ENCODE results near the gene FOXN3. TPM values are rescaled to one million over a fixed set of nuclear protein-coding genes. Genes with fewer than 3 reads are reported as not detected.
"Not testable (repeated sequence)": the region's sequence is repeated elsewhere in the genome, so short reads cannot be mapped to it uniquely, and the experiment has no call there.

The FOXN3 gene
- total RNA-seq, 1 donor: 84.0 TPM

GRCh38 chr14:89182326-89182725, 234.7 kb downstream of the FOXN3 start:
- no peak for DNase-seq (ENCODE audit: low read depth in 2 of 3, low spot score in 2 of 3)

GRCh38 chr14:89180546-89180945, 236.5 kb downstream of the FOXN3 start:
- no peak for DNase-seq (ENCODE audit: low read depth in 2 of 3, low spot score in 2 of 3)

- no peak for DNase-seq (ENCODE audit: low read depth in 2 of 3, low spot score in 2 of 3)
Measured at GRCh38 chr14:89179891-89180404, 237.1 kb downstream of the FOXN3 start.

GRCh38 chr14:89178800-89179535, 238.1 kb downstream of the FOXN3 start:
- no peak for DNase-seq (ENCODE audit: low read depth in 2 of 3, low spot score in 2 of 3)

GRCh38 chr14:89178376-89178775, 238.7 kb downstream of the FOXN3 start:
- no peak for DNase-seq (ENCODE audit: low read depth in 2 of 3, low spot score in 2 of 3)

GRCh38 chr14:89175881-89176799, 240.9 kb downstream of the FOXN3 start:
- DNase-seq (ENCODE audit: low read depth in 2 of 3, low spot score in 2 of 3): no peak

- DNase-seq (ENCODE audit: low read depth in 2 of 3, low spot score in 2 of 3): no peak
Measured at GRCh38 chr14:89171628-89172027, 245.4 kb downstream of the FOXN3 start.

- no peak for DNase-seq (ENCODE audit: low read depth in 2 of 3, low spot score in 2 of 3)
Measured at GRCh38 chr14:89171168-89171567, 245.9 kb downstream of the FOXN3 start.

GRCh38 chr14:89167705-89168104, 249.3 kb downstream of the FOXN3 start:
- DNase-seq (ENCODE audit: low read depth in 2 of 3, low spot score in 2 of 3): peak in 1 of 3 donors; percentile 18

- DNase-seq (ENCODE audit: low read depth in 2 of 3, low spot score in 2 of 3): no peak
Measured at GRCh38 chr14:89166633-89167032, 250.4 kb downstream of the FOXN3 start.

- DNase-seq (ENCODE audit: low read depth in 2 of 3, low spot score in 2 of 3): peak in 2 of 3 donors; percentile 97 to 100
Measured at GRCh38 chr14:89165189-89166181, 251.5 kb downstream of the FOXN3 start.

GRCh38 chr14:89164168-89165073, 252.6 kb downstream of the FOXN3 start:
- peak in 2 of 3 donors; percentile 51 to 73 for DNase-seq (ENCODE audit: low read depth in 2 of 3, low spot score in 2 of 3)

GRCh38 chr14:89163031-89163636, 253.9 kb downstream of the FOXN3 start:
- DNase-seq (ENCODE audit: low read depth in 2 of 3, low spot score in 2 of 3): no peak

- no peak for DNase-seq (ENCODE audit: low read depth in 2 of 3, low spot score in 2 of 3)
Measured at GRCh38 chr14:89162586-89162985, 254.4 kb downstream of the FOXN3 start.

GRCh38 chr14:89160437-89160836, 256.6 kb downstream of the FOXN3 start:
- no peak for DNase-seq (ENCODE audit: low read depth in 2 of 3, low spot score in 2 of 3)

GRCh38 chr14:89158701-89159100, 258.3 kb downstream of the FOXN3 start:
- DNase-seq (ENCODE audit: low read depth in 2 of 3, low spot score in 2 of 3): no peak

- not testable (repeated sequence) for DNase-seq (ENCODE audit: low read depth in 2 of 3, low spot score in 2 of 3)
Measured at GRCh38 chr14:89158104-89158503, 258.9 kb downstream of the FOXN3 start.

GRCh38 chr14:89155491-89155890, 261.5 kb downstream of the FOXN3 start:
- no peak for DNase-seq (ENCODE audit: low read depth in 2 of 3, low spot score in 2 of 3)

- DNase-seq (ENCODE audit: low read depth in 2 of 3, low spot score in 2 of 3): not testable (repeated sequence)
Measured at GRCh38 chr14:89151693-89152092, 265.3 kb downstream of the FOXN3 start.

Measured in hematopoietic multipotent progenitor cell (in vitro differentiated cells).